Adrenal gland (tissue), 5 donors: ENCODE results near the gene DNASE1L2.

Source experiments
- CTCF ChIP-seq, 6 experiments: fragments of 450-650 bp in 4 of 6; fragments of 200-600 bp in 2 of 6; sonication (generic) in 1 of 6; IDR thresholded peaks; 1 replicate in 5 of 6; 2 replicates in 1 of 6; pipeline versions ENCODE4 v1.5.1 to v1.8.0; 2016 to 2021; ENCODE audit warnings: antibody characterized with exemption in 6 of 6, mild to moderate bottlenecking in 2 of 6, moderate library complexity in 1 of 6
- POLR2A ChIP-seq, 2 donors: fragments of 450-650 bp; IDR thresholded peaks; one replicate each; pipeline ENCODE4 v1.6.1; 2017; ENCODE audit warnings: antibody characterized with exemption in 2 of 2, mild to moderate bottlenecking in 2 of 2, moderate library complexity in 1 of 2
- donor health status: DM: no; HTN: no; CAD: no.

GRCh38 chr16:2187212-2187611 lies 49.0 kb upstream of the DNASE1L2 start:
- TF ChIP-seq CTCF (IDR thresholded peaks at IDR 0.05) (no peak), POLR2A (IDR thresholded peaks at IDR 0.05) (no peak)
